Endothelial cell of umbilical vein (primary cell): ENCODE data around the gene NEK4.

Experiments used
- MYC ChIP-seq: IDR thresholded peaks from one replicate; pipeline ENCODE4 v1.6.1; 2011; ENCODE audit warnings: mild to moderate bottlenecking, low read depth, low read length
- TF ChIP-seq, protein P1 (sequence below), 2 donors: IDR thresholded peaks; 1 replicate in 1 of 2; 2 replicates in 1 of 2; pipeline ENCODE4 v1.5.1; 2011; ENCODE audit warnings: low read length in 2 of 2, mild to moderate bottlenecking in 2 of 2, moderate library complexity in 2 of 2, control low read depth in 1 of 2, inconsistent platforms in 1 of 2, low read depth in 1 of 2; ENCODE audit not compliant: insufficient read depth in 1 of 2; ENCODE audit errors: extremely low read depth in 1 of 2

DNA sequence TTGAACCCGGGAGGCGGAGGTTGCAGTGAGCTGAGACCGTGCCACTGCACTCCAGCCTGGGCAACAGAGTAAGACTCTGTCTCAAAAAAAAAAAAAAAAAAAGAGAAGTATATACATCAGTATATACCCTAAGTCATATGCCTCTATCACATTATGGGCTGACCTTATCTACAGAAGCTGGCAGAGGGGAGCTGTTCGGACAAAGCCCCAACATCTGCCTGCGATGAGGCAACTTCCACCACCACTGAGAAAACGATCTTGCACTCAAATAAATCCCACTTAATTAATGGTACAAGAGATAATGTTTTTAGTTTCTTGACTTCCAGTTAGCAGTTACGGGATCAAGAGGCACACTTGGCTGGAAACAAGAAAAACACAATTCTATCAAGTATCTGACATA, 67.4 kb downstream of the NEK4 start:
- TF ChIP-seq, protein P1, sequence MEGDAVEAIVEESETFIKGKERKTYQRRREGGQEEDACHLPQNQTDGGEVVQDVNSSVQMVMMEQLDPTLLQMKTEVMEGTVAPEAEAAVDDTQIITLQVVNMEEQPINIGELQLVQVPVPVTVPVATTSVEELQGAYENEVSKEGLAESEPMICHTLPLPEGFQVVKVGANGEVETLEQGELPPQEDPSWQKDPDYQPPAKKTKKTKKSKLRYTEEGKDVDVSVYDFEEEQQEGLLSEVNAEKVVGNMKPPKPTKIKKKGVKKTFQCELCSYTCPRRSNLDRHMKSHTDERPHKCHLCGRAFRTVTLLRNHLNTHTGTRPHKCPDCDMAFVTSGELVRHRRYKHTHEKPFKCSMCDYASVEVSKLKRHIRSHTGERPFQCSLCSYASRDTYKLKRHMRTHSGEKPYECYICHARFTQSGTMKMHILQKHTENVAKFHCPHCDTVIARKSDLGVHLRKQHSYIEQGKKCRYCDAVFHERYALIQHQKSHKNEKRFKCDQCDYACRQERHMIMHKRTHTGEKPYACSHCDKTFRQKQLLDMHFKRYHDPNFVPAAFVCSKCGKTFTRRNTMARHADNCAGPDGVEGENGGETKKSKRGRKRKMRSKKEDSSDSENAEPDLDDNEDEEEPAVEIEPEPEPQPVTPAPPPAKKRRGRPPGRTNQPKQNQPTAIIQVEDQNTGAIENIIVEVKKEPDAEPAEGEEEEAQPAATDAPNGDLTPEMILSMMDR (IDR thresholded peaks at IDR 0.05; ENCODE audit: extremely low read depth in 1 of 2, insufficient read depth in 1 of 2, low read depth in 1 of 2, low read length in 2 of 2), result no peak
- TF ChIP-seq MYC, result no peak
